ENCODE results near the gene SNCAIP. TPM values are rescaled to one million over a fixed set of nuclear protein-coding genes. Genes with fewer than 3 reads are reported as not detected.

Gene SNCAIP
- total RNA-seq, 4 donors from 2014 or later: 2.4 to 6.5 (median 4.0) TPM

- H3K36me3 ChIP-seq: no peaks in the 10 kb centered on the region
- peaks cover 8% of the 10 kb centered on the region for H3K4me1 ChIP-seq
- 48% methylated on average over 7 of the region's 9 CpGs for WGBS
- no peak overlapping the region for H3K27ac ChIP-seq
- no peak for TF ChIP-seq EP300 (IDR thresholded peaks at IDR 0.05)
- TF ChIP-seq CTCF (IDR thresholded peaks at IDR 0.05): no peak
- TF ChIP-seq POLR2AphosphoS5 (IDR thresholded peaks at IDR 0.05): no peak
- TF ChIP-seq POLR2A (IDR thresholded peaks at IDR 0.05): no peak
- H3K4me3 ChIP-seq: no peak overlapping the region
- no peaks in the 10 kb centered on the region for H3K27me3 ChIP-seq
- no peaks in the 10 kb centered on the region for H3K9me3 ChIP-seq
- DNase-seq (ENCODE audit: low spot score in 2 of 2): no peak
These were observed 181.3 kb downstream of the SNCAIP start for GRCh38 chr5:122493091-122494021.

- Histone ChIP-seq H3K27ac (no peak overlapping the region), H3K4me1 (peaks cover 8% of the 10 kb centered on the region), H3K27me3 (no peaks in the 10 kb centered on the region), H3K9me3 (no peaks in the 10 kb centered on the region), H3K4me3 (no peak overlapping the region), H3K36me3 (no peaks in the 10 kb centered on the region)
- WGBS: 58% methylated on average over 4 of the region's 4 CpGs
- TF ChIP-seq POLR2AphosphoS5 (IDR thresholded peaks at IDR 0.05) (no peak), CTCF (IDR thresholded peaks at IDR 0.05) (no peak), POLR2A (IDR thresholded peaks at IDR 0.05) (no peak)
- DNase-seq (ENCODE audit: low spot score in 2 of 2): no peak
These were observed 182.1 kb downstream of the SNCAIP start for GRCh38 chr5:122494109-122494508.

GRCh38 chr5:122498163-122498562 lies 186.1 kb downstream of the SNCAIP start:
- WGBS: 66% methylated on average over 2 of the region's 2 CpGs
- no peak for DNase-seq (ENCODE audit: low spot score in 2 of 2)
- no peaks in the 10 kb centered on the region for H3K27me3 ChIP-seq

GRCh38 chr5:122499585-122499984 lies 187.5 kb downstream of the SNCAIP start:
- Histone ChIP-seq H3K27ac (no peak overlapping the region), H3K4me3 (no peak overlapping the region), H3K36me3 (no peaks in the 10 kb centered on the region), H3K27me3 (no peaks in the 10 kb centered on the region), H3K9me3 (no peaks in the 10 kb centered on the region), H3K4me1 (peaks cover 7% of the 10 kb centered on the region)
- DNase-seq (ENCODE audit: low spot score in 2 of 2): no peak
- TF ChIP-seq POLR2AphosphoS5 (IDR thresholded peaks at IDR 0.05) (no peak), EP300 (IDR thresholded peaks at IDR 0.05) (no peak), CTCF (IDR thresholded peaks at IDR 0.05) (no peak), POLR2A (IDR thresholded peaks at IDR 0.05) (no peak)

More at GRCh38 chr5:122498163-122498562, 186.1 kb downstream of the SNCAIP start:
- Histone ChIP-seq H3K27ac (no peak overlapping the region), H3K4me1 (peaks cover 12% of the 10 kb centered on the region), H3K4me3 (no peak overlapping the region), H3K36me3 (no peaks in the 10 kb centered on the region), H3K9me3 (no peaks in the 10 kb centered on the region)
- TF ChIP-seq EP300 (IDR thresholded peaks at IDR 0.05) (no peak), POLR2A (IDR thresholded peaks at IDR 0.05) (no peak), POLR2AphosphoS5 (IDR thresholded peaks at IDR 0.05) (no peak), CTCF (IDR thresholded peaks at IDR 0.05) (no peak)

GRCh38 chr5:122500245-122501088 lies 188.4 kb downstream of the SNCAIP start:
- H3K4me3 ChIP-seq: no peak overlapping the region
- H3K27ac ChIP-seq: no peak overlapping the region
- no peaks in the 10 kb centered on the region for H3K27me3 ChIP-seq
- WGBS: 50% methylated on average over 12 of the region's 12 CpGs
- no peak for TF ChIP-seq POLR2AphosphoS5 (IDR thresholded peaks at IDR 0.05)
- TF ChIP-seq POLR2A (IDR thresholded peaks at IDR 0.05): no peak
- no peak for TF ChIP-seq CTCF (IDR thresholded peaks at IDR 0.05)
- TF ChIP-seq EP300 (IDR thresholded peaks at IDR 0.05): no peak
- no peaks in the 10 kb centered on the region for H3K9me3 ChIP-seq
- H3K4me1 ChIP-seq: peaks cover 7% of the 10 kb centered on the region
- no peaks in the 10 kb centered on the region for H3K36me3 ChIP-seq
- no peak for DNase-seq (ENCODE audit: low spot score in 2 of 2)

Data from suprapubic skin (tissue), 4 donors.